ENCODE measurements around the gene PDK3.

PDK3 gene

DNA sequence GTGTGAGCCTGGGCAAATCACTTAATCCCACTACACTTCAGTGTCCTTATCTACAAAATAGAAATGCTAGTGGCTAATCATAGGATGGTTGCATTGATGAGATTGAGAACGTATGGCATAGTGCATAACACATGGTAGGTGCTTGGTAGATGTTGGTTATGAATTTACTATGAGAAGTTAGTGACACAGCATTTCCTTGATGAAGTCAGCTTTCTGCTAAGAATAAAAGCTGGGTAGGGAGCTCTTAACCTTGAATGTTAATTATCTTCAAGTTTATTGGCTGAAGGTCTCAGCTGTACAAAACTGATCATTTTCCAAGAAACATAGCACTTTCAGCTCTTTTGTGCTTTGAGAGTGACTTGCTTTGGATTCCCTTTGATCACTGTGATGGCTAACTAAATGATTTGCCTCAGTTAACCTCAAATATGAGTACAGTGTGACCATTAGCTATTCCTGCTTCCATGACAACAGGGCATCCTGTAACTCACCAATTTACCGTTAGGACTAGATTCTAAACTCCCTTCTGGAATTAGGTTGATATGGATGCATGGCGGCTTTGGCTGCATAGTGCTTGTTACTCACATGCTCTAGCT lies 17.8 kb downstream of the PDK3 start:
- DNase-seq (ENCODE audit: low read depth in 2 of 2): no peak

DNA sequence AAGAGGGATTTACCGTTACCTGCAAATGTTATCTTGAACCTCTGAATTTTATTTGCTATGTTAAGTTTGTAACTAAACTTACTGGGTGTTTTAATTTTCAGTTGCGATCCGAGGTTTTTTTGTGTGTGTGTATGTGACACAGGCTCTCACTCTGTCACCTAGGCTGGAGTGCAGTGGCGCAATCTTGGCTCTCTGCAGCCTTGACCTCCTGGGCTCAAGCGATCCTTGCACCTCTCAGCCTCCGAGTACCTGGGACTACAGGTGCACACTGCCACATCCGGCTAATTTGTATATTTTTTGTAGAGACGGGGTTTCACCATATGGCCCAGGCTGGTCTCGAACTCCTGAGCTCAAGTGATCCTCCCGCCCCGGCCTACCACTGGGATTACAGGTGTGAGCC lies 18.5 kb downstream of the PDK3 start:
- no peak for DNase-seq (ENCODE audit: low read depth in 2 of 2)

DNA sequence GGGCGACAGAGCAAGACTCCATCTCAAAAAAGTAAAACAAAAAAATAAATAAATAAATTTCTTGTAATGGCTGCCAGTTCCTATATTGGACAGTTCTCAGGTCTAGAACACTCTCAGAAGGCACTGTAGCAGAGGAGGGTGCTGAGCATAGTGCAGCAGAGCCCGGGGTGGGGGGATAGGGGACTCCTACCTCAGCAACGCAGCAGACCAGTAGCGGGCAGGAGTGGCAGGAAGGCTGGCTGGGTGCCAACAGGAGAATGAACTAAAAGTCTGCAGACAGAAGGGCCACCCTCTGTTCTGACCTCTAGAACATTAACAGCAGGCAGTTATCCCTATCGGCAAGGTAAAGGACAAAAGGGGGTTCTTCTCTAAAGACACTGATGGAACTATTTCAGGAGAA lies 20.2 kb downstream of the PDK3 start:
- DNase-seq (ENCODE audit: low read depth in 2 of 2): no peak

DNA sequence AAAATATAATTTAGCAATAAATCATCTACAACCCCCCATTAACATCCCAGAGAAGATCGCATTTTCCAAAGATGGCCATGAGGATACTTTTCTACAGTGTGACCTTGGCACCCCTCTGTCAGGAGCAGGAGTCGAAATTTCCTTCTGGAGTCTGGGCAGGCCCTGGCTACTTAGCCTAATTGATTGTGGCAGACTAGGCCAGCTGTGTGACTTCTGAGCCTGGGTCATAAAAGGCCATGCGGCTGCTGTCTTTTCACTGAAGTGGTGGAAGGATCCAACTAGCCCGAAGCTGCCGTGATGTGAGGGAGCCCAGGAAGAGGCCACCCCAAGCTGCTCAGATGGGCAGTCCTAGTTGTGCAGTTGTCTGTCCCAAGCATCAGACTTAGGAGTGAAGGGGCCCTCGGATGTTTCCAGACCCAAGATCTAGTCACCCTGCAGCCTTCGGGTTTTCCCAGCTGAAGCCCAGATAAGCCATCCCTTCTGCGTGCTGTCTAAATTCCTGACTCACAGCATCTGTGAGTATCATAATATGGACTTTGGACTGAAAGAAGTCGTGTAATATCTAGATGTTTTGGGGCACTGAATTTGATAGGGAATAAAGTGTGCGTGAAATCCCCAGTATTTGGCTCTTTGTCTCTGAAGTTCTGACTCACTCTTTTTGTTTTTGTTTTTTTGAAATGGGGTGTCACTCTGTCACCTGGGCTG lies 21.0 kb downstream of the PDK3 start:
- no peak for DNase-seq (ENCODE audit: low read depth in 2 of 2)

DNA sequence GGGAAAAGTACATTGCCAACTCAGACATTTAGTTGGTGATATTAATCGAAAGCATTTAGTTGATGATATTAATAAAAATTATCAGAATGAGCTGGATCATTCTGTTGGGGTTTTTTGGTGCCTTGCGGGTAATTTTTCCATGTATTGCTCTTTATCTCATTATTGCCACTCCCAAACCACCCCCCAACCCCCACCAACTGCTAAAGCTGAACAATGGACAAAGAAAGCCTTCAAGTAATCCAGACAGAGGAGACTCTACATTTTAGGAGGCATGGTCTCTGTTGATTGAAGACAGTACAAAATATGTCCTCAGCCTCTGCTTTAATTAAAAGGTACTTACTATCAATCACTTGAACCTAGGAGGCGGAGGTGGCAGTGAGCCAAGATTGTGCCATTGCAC lies 22.5 kb downstream of the PDK3 start:
- no peak for DNase-seq (ENCODE audit: low read depth in 2 of 2)

DNA sequence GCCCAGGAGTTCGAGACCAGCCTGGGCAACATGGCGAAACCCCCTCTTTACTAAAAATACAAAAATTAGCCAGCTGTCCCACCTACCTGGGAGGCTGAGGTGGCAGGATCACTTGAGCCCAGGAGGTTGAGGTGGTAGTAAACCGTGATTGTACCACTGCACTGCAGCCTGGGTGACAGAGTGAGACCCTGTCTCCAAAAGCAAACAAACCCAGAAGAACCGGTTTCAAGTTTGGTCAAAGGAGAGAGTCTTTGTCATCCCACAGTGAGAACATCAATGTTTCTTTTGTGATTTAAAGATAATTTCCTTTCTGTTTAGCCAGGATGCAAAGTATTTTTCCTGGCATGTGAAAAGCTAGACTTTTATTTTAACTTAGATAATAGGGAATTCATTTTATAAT lies 26.7 kb downstream of the PDK3 start:
- DNase-seq (ENCODE audit: low read depth in 2 of 2): no peak

DNA sequence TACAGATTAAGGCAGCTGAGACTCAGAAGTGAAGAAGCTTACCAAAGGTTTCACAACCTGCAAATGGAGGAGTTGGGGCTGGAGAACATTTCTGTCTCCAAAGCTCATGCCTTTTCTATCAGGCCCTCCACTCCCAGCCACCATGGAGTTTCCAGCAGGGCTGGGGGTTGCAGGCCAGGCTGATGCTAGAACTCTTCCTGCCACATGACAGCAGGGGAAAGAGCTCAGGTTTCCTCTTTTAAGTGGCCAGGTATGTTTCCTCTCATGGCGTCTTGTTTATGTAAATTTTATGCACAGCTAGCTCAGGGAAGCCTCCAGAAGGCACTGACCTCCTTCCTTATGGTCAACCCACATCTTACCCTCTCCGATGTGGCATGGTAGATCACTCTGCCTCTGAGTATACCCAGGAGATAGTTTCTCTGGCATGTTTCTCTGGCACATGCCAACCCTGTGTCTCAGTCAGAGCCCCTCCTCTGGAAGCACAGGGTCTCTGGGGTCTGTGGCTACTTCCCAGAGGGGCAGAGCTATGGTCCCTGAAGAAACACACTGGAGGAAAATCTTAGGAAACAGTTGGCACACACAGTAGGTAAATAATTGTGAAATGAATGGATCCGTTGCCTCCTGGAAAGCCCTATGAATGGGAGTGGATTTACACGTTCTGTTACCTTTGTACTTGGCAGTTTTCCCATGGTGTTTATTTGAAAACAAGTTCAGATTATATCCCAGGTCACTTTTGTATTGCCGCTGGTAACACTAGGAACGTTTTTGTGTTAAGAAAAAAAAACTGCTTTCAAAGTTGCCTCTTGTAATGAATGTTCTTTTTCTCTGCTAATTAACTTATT lies 28.9 kb downstream of the PDK3 start:
- no peak for DNase-seq (ENCODE audit: low read depth in 2 of 2)

DNA sequence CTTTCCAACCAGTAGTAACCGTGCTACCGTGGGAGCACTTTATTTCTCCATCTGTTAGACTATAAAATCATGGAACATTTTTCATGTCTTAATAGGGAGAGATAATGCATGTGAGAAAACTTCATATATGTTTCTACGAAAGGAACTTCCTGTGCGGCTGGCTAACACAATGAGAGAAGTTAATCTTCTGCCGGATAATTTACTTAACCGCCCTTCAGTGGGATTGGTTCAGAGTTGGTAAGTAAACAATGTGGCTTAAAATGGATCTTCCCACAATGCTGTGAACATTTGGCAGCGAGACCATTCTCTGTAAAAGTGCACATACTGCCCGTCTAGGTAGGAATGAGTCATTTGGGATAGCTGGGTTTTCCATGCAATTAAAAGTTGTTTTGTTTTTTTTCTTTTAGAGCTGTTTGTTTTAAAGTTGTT lies 29.6 kb downstream of the PDK3 start:
- no peak for DNase-seq (ENCODE audit: low read depth in 2 of 2)

DNA sequence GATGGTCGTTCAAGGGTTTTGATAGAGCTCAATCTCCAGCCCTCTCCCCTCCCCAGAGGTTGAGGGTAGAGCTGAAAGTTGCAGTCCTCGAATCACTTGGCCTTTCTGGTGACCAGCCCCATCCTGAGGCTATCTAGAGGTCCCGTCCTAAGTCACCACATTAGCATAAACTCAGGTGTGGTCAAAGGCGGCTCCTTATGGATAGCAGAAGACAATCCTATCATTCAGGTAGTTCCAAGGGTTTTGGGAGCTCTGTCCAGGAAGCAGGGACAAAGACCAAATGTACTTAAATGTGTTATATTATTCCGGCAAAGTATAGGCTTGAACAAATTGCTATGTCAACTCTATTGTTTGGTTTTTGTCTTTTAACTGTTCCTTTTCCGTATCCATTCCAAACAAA lies 30.6 kb downstream of the PDK3 start:
- DNase-seq (ENCODE audit: low read depth in 2 of 2): no peak

DNA sequence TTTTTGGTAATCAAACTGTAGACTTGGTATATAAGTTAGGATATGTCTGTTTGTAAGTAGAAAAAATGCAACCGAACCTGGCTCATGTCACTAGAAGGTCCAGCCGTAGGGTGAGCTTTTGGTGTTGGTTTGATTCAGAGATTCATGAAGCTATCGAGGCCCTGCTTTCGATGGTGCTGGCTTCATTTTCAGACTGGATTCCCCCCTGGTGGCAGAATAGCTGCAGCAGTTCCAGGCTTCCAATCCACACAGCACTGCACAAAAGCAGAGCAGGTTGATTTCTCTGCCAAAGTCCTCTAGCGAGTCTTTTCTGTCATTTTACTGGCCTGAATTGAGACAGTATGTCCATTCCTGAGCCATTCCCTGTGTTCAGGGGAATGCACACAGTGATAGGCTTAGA lies 33.1 kb downstream of the PDK3 start:
- no peak for DNase-seq (ENCODE audit: low read depth in 2 of 2)

DNA sequence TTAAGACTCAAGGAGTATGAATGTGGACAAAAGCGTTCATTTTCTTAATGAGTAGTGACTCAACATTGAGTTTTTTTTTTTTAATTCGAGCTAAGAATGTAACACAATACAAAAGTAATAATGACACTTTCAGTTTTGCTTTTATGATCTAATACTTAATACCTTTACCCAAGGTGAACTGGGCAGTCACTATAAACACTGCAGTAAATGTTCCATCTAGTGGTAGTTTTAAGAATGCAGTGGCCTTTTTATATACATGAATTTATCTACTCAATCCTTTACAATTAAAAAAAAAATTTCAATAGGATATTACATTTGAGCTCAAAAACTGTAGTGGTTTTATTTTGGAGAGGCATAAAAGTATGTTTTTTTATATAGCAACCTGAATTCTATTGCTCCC lies 33.9 kb downstream of the PDK3 start:
- no peak for DNase-seq (ENCODE audit: low read depth in 2 of 2)

DNA sequence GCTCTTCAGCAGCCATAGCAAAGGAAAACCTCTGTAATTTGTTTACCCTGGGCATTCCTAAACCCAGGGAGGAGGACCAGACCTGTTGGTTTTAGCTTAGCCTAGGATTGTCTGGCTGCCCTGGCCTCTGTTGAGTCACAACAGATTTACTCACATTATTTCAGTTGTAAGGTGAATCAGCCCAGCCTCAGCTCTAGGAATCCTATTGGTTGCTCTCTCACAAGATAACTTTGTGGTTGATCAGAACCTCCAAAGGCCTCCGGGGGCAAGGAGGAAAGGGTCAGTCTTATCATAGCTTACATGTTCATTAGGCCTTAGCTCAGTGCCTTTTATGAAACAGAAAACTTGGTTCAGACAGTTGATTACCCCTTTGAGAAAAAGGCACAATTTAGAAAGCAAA lies 41.0 kb downstream of the PDK3 start:
- no peak for DNase-seq (ENCODE audit: low read depth in 2 of 2)

DNA sequence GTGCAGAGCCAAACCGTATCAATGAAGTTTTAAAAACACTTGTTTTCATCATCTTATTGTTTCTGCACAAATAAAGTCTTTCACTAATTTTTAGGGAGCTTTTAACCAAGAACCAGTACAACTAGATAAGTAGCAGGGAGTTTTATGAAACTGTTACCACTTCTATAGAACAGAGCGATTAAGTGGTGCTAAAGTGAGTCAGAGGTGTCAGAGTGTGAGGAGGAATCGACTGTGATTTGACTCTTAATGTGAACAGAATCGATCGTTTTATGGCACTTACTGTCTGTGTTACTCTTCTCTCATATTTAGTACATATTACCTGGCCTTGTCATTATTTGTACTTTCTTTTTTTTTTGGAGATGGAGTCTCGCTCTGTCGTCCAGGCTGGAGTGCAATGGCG lies 43.3 kb downstream of the PDK3 start:
- DNase-seq (ENCODE audit: low read depth in 2 of 2): no peak

DNA sequence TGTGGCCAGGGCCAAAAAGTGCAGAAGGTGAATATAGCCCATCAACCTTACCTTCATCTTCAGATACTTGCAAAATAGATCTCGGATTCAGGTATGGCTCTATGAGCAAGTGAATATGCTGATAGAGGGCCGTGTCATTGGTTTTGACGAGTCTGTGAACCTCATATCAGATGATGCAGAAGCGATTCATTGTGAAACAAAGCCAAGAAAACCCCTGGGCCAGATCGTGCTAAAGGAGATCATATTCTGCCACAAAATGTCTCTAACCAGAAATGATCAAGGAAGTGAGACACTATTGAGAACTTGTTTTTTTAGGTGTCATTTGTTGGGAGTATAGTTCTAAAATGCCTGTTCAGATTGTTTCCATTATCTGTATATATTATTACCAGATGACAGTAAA lies 48.3 kb downstream of the PDK3 start:
- DNase-seq (ENCODE audit: low read depth in 2 of 2): no peak

DNA sequence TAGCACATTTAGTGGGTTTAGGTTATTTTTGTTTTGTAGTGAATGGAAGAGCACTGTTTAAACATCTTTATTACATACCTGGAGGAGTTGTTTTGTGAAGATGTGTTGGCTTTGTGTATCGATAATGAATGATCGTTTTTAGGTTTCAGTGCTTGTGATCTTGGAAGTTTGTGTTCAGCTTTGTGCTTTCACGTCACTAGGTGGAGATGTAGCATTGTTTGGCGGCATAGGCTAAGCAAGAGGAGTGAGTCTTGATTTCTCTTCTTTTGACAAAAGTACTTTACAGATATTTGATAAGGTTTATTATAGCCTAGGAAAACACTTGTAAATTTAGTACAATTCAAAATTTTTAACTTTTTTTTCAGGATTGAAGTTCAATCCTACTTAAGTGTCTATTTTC lies 50.4 kb downstream of the PDK3 start:
- DNase-seq (ENCODE audit: low read depth in 2 of 2): no peak

DNA sequence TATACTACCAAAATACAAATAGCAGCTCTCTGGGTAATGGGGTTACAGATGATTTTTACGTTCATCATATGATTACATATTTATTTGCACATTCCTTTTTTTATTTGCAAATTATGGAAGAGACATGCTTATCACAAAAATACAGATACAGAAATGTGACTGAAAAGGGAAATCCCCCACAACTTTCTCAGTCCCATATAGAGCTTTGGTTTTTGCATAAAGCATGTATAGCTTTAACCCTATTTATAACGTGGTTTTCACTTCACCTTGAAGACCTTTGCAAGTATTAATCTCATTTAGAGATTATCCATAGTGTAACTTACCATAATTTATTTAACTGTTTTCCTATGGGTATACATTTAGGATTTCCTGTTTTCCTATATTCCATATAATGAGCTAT lies 55.4 kb downstream of the PDK3 start:
- DNase-seq (ENCODE audit: low read depth in 2 of 2): no peak

DNA sequence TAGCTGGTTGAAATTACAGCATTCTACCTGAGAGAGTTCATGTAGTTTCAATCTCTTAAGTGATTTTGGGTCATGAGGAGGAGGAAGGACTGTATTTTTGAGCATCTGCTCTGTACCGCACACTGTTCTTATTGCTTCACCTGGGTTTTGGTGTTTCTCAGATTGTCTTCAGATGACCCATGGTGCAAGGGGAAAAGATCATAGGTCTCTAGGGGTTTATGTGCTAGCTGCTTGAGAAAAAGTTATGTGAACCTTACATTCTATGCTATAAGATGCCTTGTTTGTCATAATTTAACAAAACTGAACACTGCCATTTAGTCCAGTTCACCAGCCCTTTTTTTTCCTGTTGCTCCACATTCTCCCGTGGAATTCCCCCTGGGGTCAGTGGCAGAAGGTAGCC lies 60.4 kb downstream of the PDK3 start:
- DNase-seq (ENCODE audit: low read depth in 2 of 2): no peak

DNA sequence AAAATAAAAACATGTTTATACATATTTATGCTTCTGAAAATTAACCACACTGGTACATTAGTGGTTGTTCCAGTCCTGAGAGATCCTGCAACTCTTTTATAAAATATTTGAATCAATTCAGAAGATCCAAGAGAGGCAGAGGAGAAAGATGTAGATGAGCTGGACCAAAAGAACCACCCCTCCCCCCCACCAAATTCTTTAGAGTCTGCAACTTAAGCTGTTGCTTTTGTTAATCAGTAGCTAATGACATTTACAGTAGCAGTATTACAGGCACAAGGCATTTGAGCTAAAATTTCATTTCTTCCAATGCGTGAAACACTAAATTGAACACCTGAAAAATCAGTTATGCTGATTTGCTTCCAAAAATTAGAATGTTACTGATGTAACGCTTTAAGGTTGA lies 61.5 kb downstream of the PDK3 start:
- DNase-seq (ENCODE audit: low read depth in 2 of 2): no peak

DNA sequence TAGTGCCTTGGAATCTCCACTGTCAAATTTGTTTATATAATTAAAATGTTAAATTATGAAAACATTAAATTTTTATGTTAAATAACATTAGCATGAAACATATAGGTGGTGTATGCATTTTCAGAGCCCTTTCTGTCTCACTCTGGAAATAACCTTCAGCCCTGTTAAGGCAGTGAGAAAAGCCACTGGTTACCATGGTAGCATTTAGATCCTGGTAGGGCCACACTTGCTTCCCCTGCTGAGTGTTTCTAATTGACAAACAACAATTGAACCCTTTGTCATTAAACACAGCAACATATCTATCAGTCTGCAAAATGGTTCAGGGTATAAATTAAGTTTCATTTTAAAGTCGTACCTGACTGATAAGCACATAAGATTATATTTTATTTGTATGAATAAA lies 63.5 kb downstream of the PDK3 start:
- no peak for DNase-seq (ENCODE audit: low read depth in 2 of 2)

DNA sequence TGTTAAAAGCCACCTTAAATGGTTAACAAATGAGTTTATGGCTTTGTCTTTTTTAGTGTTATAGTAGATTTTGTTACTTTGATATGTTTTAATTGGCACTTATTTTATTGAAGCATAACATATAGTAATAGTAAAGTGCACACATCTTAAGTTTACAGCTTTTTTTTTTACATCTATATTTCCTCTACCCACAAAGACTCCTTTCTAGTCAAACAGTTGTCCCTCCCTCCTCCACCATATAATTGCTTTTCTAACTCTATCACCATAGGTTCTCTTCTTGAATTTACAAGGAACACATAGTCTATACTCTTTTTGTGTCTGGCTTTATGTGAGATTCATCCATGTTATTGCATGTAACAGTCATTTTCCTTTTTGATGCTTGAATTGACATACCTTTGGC lies 71.5 kb downstream of the PDK3 start:
- no peak for DNase-seq (ENCODE audit: low read depth in 2 of 2)

DNA sequence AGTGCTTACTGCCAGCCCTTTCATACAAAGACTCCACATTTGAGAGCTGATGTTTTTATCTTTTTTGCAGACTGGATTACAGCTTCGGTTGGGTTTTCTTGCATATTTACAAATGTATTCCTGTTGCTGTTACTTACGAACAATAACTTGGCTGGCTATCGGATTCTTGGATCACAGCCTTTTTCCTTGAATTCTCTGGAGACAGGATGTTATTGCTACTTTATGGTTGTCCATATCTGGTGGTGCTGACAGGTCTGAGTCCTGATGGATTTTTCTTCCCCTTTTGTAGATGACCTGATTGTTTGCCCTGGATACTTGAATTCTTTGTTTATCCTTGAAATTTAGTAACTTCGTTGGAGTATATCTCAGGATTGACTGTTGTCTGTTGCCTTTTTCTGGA lies 77.7 kb downstream of the PDK3 start:
- DNase-seq (ENCODE audit: low read depth in 2 of 2): no peak

DNA sequence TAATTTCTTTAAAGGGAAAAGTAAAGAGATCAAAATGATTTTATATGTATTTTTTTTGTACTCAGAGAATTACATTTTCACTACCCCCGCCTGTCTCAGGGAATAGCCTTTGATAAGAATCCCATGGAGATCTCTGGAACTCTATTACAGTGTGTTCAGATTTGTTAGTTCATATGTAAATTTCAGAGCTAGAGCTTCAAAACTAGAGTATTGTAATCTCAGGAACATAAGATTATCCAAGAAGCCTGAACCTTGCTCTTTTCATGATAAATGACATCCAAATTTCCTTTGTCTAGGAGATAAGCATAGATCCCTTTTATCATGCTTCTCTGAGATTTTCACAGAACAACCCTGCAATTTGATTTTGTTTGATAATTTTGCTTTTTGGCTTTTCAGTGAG lies 82.9 kb downstream of the PDK3 start:
- no peak for DNase-seq (ENCODE audit: low read depth in 2 of 2)

DNA sequence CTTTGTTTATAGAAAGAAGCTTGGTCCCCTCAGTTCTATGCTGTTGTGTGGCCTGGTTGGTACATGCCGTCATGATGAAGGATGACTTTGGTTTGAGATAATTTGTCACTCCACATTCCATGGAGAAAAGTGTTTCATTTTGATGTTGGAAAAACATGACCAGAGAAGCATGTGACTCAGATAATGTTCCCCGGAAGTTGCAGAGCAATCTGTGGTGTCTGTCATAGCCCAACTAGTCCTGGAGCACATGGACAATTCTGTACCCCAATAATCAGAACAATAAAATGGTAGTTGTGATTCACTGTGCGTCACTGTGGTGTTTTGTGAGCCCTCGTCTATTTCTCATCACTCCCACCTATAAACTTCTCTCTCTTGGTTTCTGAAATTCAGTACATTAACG lies 85.1 kb downstream of the PDK3 start:
- DNase-seq (ENCODE audit: low read depth in 2 of 2): no peak
